Gastrocnemius medialis (tissue), 4 donors: Measurements from ENCODE around the gene PPOX. TPM values are rescaled to one million over a fixed set of nuclear protein-coding genes. Genes with fewer than 3 reads are reported as not detected.

Source experiments
- ATAC-seq, 2 donors: fragments of 150-250 bp; one replicate each; pipeline ENCODE4 v1.9.1; 2016
- DNase-seq, 2 donors: peaks; one replicate each; pipeline ENCODE4 v3.0.0-alpha.2; 2019
- H3K27ac ChIP-seq, 4 donors: fragments of 200-600 bp; sonication (generic); 1 replicate in 1 of 4; 2 replicates in 3 of 4; pipeline ENCODE4 v1.5.1; 2016 to 2018; ENCODE audit warnings: mild to moderate bottlenecking in 2 of 4, moderate library complexity in 1 of 4
- H3K27me3 ChIP-seq, 3 donors: fragments of 200-600 bp; sonication (generic) in 2 of 3; 1 replicate in 1 of 3; 2 replicates in 2 of 3; pipeline versions ENCODE4 v1.5.1 to v1.6.0; 2016 to 2019; ENCODE audit warnings: mild to moderate bottlenecking in 1 of 3, moderate library complexity in 1 of 3
- H3K36me3 ChIP-seq, 2 donors: fragments of 200-600 bp; sonication (generic) in 1 of 2; one replicate each; pipeline ENCODE4 v1.5.1; 2017 to 2018
- H3K4me1 ChIP-seq, 2 donors: fragments of 200-600 bp; sonication (generic) in 1 of 2; one replicate each; pipeline ENCODE4 v1.5.1; 2016 to 2017; ENCODE audit warnings: mild to moderate bottlenecking in 2 of 2
- H3K4me3 ChIP-seq, 4 donors: fragments of 200-600 bp; sonication (generic) in 3 of 4; 1 replicate in 1 of 4; 2 replicates in 3 of 4; pipeline ENCODE4 v1.5.1; 2016 to 2019; ENCODE audit warnings: mild to moderate bottlenecking in 2 of 4
- H3K9me3 ChIP-seq, 3 donors: fragments of 200-600 bp; sonication (generic) in 2 of 3; 1 replicate in 1 of 3; 2 replicates in 2 of 3; pipeline ENCODE4 v1.5.1; 2016 to 2019
- CTCF ChIP-seq, 5 experiments: fragments of 450-650 bp in 3 of 5; fragments of 200-600 bp in 2 of 5; sonication (generic) in 2 of 5; IDR thresholded peaks in 4 of 5; conservative IDR thresholded peaks in 1 of 5; 1 replicate in 4 of 5; 2 replicates in 1 of 5; pipeline ENCODE4 v1.5.1; 2016 to 2019; ENCODE audit warnings: antibody characterized with exemption in 5 of 5, mild to moderate bottlenecking in 3 of 5, moderate library complexity in 3 of 5
- POLR2A ChIP-seq, 2 donors: fragments of 450-650 bp; IDR thresholded peaks; one replicate each; pipeline ENCODE4 v1.6.1; 2017; ENCODE audit warnings: antibody characterized with exemption in 2 of 2, mild to moderate bottlenecking in 2 of 2, moderate library complexity in 2 of 2
- in situ Hi-C, 4 donors: fragments of 200-750 bp; cut with MboI; loops; one replicate each; pipeline versions ENCODE4 v1.15.0 to v1.8.0; 2017; ENCODE audit warnings: low sequenced_read_pairs in 4 of 4
- intact Hi-C: fragments of 100-400 bp; cut with DNase I; formaldehyde crosslinking; loops from one replicate; pipeline ENCODE4 v1.15.1; 2023; ENCODE audit warnings: low total_unique reads
- total RNA-seq, 4 donors: library from RNA; depleted of rRNA; stranded (reverse); fragments of >200 nt; gene quantifications; one replicate each; pipeline versions ENCODE4 v1.1.0 to v1.2.3, GENCODE V29; 2016

The PPOX gene
- total RNA-seq, 4 donors from 2014 or later, result 4.0 to 14.7 (median 7.3) TPM

- H3K4me1 ChIP-seq, result peaks cover 25 to 29% of the 10 kb centered on the region in 2 donors
- H3K4me3 ChIP-seq, result no peak overlapping the region
- TF ChIP-seq POLR2A (IDR thresholded peaks at IDR 0.05), result no peak
- TF ChIP-seq CTCF (IDR thresholded peaks at IDR 0.05 in 4 of 5, conservative IDR thresholded peaks at IDR 0.05 in 1 of 5), result no peak
- no peak for ATAC-seq
- no peaks in the 10 kb centered on the region for H3K9me3 ChIP-seq
- H3K27me3 ChIP-seq, result no peaks in the 10 kb centered on the region
- intact Hi-C loops (no loop called here), in situ Hi-C loops (loop anchor here in 1 of 4 donors (10.0 kb wide), 1 partner anchor 53 kb away; the partner anchor contains the start of genes APOA2 and TOMM40L)
- H3K36me3 ChIP-seq, result peaks cover 5 to 67% of the 10 kb centered on the region in 2 donors
- DNase-seq, result no peak
- H3K27ac ChIP-seq, result peak overlapping the region in 3 of 4 donors; percentile 43 to 62 (median 57)
Observed at GRCh38 chr1:161171696-161172095, 5.5 kb downstream of the PPOX start.

GRCh38 chr1:161172349-161172748 is 6.1 kb downstream of the PPOX start:
- ATAC-seq (no peak), DNase-seq (no peak)
- in situ Hi-C loops, result loop anchor here in 1 of 4 donors (10.0 kb wide), 1 partner anchor 52 kb away; the partner anchor contains the start of genes APOA2 and TOMM40L
- H3K4me1 ChIP-seq, result peaks cover 19 to 26% of the 10 kb centered on the region in 2 donors
- intact Hi-C loops, result no loop called here
- peaks cover 5 to 67% of the 10 kb centered on the region in 2 donors for H3K36me3 ChIP-seq
- H3K9me3 ChIP-seq, result no peaks in the 10 kb centered on the region
- H3K27ac ChIP-seq, result peak overlapping the region; percentile 20 to 62 (median 50)
- no peak overlapping the region for H3K4me3 ChIP-seq
- H3K27me3 ChIP-seq, result no peaks in the 10 kb centered on the region
- TF ChIP-seq CTCF (IDR thresholded peaks at IDR 0.05 in 4 of 5, conservative IDR thresholded peaks at IDR 0.05 in 1 of 5) (no peak), POLR2A (IDR thresholded peaks at IDR 0.05) (no peak)

- H3K36me3 ChIP-seq, result peaks cover 5 to 67% of the 10 kb centered on the region in 2 donors
- H3K27me3 ChIP-seq, result no peaks in the 10 kb centered on the region
- intact Hi-C loops, result no loop called here
Observed at GRCh38 chr1:161172776-161173376, 6.7 kb downstream of the PPOX start.

GRCh38 chr1:161173711-161174110 is 7.5 kb downstream of the PPOX start:
- Histone ChIP-seq H3K36me3 (peaks cover 5 to 65% of the 10 kb centered on the region in 2 donors), H3K27me3 (no peaks in the 10 kb centered on the region), H3K27ac (peak overlapping the region in 3 of 4 donors; percentile 43 to 62 (median 57)), H3K4me1 (peaks cover 19 to 23% of the 10 kb centered on the region in 2 donors), H3K4me3 (no peak overlapping the region), H3K9me3 (no peaks in the 10 kb centered on the region)
- in situ Hi-C loops (loop anchor here in 1 of 4 donors (10.0 kb wide), 1 partner anchor 51 kb away; the partner anchor contains the start of genes APOA2 and TOMM40L), intact Hi-C loops (no loop called here)
- no peak for TF ChIP-seq CTCF (IDR thresholded peaks at IDR 0.05 in 4 of 5, conservative IDR thresholded peaks at IDR 0.05 in 1 of 5)
- TF ChIP-seq POLR2A (IDR thresholded peaks at IDR 0.05), result no peak
- ATAC-seq, result no peak
- DNase-seq, result no peak

More at GRCh38 chr1:161172776-161173376, 6.7 kb downstream of the PPOX start:
- Histone ChIP-seq H3K9me3 (no peaks in the 10 kb centered on the region), H3K27ac (peak overlapping the region; percentile 20 to 62 (median 50)), H3K4me1 (peaks cover 19 to 23% of the 10 kb centered on the region in 2 donors), H3K4me3 (no peak overlapping the region)
- TF ChIP-seq POLR2A (IDR thresholded peaks at IDR 0.05) (no peak), CTCF (IDR thresholded peaks at IDR 0.05 in 4 of 5, conservative IDR thresholded peaks at IDR 0.05 in 1 of 5) (no peak)
- DNase-seq (peak; percentile 32 to 56), ATAC-seq (peak; percentile 15 to 19)
- in situ Hi-C loops, result loop anchor here in 1 of 4 donors (10.0 kb wide), 1 partner anchor 52 kb away; the partner anchor contains the start of genes APOA2 and TOMM40L
